HCT116 (cell line): ENCODE data around the gene XNDC1N.

Source experiments
- CEBPB ChIP-seq: IDR thresholded peaks from 2 replicates; pipeline ENCODE4 v1.6.1; 2012; ENCODE audit warnings: low read depth
- CTCF ChIP-seq, 3 experiments: fragments of 200-600 bp in 1 of 3; sonication (generic) in 1 of 3; IDR thresholded peaks in 2 of 3; conservative IDR thresholded peaks in 1 of 3; 2 replicates each; pipeline ENCODE4 v1.5.1; 2012 to 2017; ENCODE audit warnings: low read depth in 2 of 3, low read length in 2 of 3, antibody characterized with exemption in 1 of 3, borderline replicate concordance in 1 of 3, control low read depth in 1 of 3, mild to moderate bottlenecking in 1 of 3, mixed read lengths in 1 of 3, mixed run types in 1 of 3, moderate library complexity in 1 of 3; ENCODE audit not compliant: insufficient read depth in 1 of 3
- EZH2 ChIP-seq: fragments of 200-600 bp; sonication (generic); IDR thresholded peaks from 2 replicates; pipeline ENCODE4 v1.6.1; 2017; ENCODE audit warnings: antibody characterized with exemption, mixed run types
- JUND ChIP-seq: IDR thresholded peaks from 2 replicates; pipeline ENCODE4 v1.6.1; 2012
- MAX ChIP-seq: IDR thresholded peaks from 2 replicates; pipeline ENCODE4 v1.6.1; 2012
- POLR2A ChIP-seq: IDR thresholded peaks from 2 replicates; pipeline ENCODE4 v1.7.0; 2011; ENCODE audit warnings: borderline replicate concordance; ENCODE audit not compliant: insufficient read depth, insufficient read length; ENCODE audit errors: extremely low read depth
- POLR2AphosphoS5 ChIP-seq: IDR thresholded peaks from 2 replicates; pipeline ENCODE4 v1.6.1; 2011; ENCODE audit warnings: mild to moderate bottlenecking, low read depth, low read length, moderate library complexity
- RAD21 ChIP-seq: IDR thresholded peaks from 2 replicates; pipeline ENCODE4 v1.6.1; 2012; ENCODE audit warnings: low read depth, mild to moderate bottlenecking
- REST ChIP-seq: IDR thresholded peaks from 2 replicates; pipeline ENCODE4 v1.6.1; 2012; ENCODE audit warnings: low read depth
- SIN3A ChIP-seq: IDR thresholded peaks from 2 replicates; pipeline ENCODE4 v1.6.1; 2012; ENCODE audit warnings: low read depth
- SP1 ChIP-seq: IDR thresholded peaks from 2 replicates; pipeline ENCODE4 v1.6.1; 2012; ENCODE audit warnings: low read depth

GRCh38 chr11:71931245-71931602, 2.8 kb upstream of the XNDC1N start:
- no peak for TF ChIP-seq POLR2AphosphoS5
- no peak for TF ChIP-seq CTCF (IDR thresholded peaks at IDR 0.05 in 2 of 3, conservative IDR thresholded peaks at IDR 0.05 in 1 of 3; ENCODE audit: borderline replicate concordance in 1 of 3, insufficient read depth in 1 of 3, low read depth in 2 of 3, low read length in 2 of 3)
- TF ChIP-seq MAX: no peak
- no peak for TF ChIP-seq EZH2
- no peak for TF ChIP-seq SP1
- no peak for TF ChIP-seq POLR2A
- TF ChIP-seq SIN3A: no peak
- no peak for TF ChIP-seq RAD21
- no peak for TF ChIP-seq JUND
- no peak for TF ChIP-seq CEBPB
- no peak for TF ChIP-seq REST
